HG03558 (cell line): ENCODE data around the gene TEP1.
"Not testable (repeated sequence)": the region's sequence is repeated elsewhere in the genome, so short reads cannot be mapped to it uniquely, and the experiment has no call there.

ENCODE experiments used
- ATAC-seq: cut with Tn5 transposase; IDR thresholded peaks from one replicate; pipeline ENCODE4 v1.9.1; 2021; ENCODE audit warnings: moderate number of reproducible peaks; ENCODE audit not compliant: unreplicated experiment; ENCODE audit errors: extremely low read depth

The TEP1 gene

GRCh38 chr14:20397511-20397910 is 15.8 kb downstream of the TEP1 start:
- no peak for ATAC-seq

GRCh38 chr14:20391505-20391904 is 21.8 kb downstream of the TEP1 start:
- no peak for ATAC-seq

GRCh38 chr14:20388159-20388558 is 25.1 kb downstream of the TEP1 start:
- no peak for ATAC-seq

GRCh38 chr14:20387576-20387975 is 25.7 kb downstream of the TEP1 start:
- no peak for ATAC-seq

GRCh38 chr14:20386276-20386855 is 26.9 kb downstream of the TEP1 start:
- no peak for ATAC-seq

- ATAC-seq = no peak
Observed at GRCh38 chr14:20384886-20385285, 28.4 kb downstream of the TEP1 start.

GRCh38 chr14:20384321-20384720 is 29.0 kb downstream of the TEP1 start:
- no peak for ATAC-seq

- no peak for ATAC-seq
Observed at GRCh38 chr14:20383636-20384035, 29.7 kb downstream of the TEP1 start.

GRCh38 chr14:20383032-20383431 is 30.3 kb downstream of the TEP1 start:
- no peak for ATAC-seq

- no peak for ATAC-seq
Observed at GRCh38 chr14:20382526-20382925, 30.8 kb downstream of the TEP1 start.

- ATAC-seq = no peak
Observed at GRCh38 chr14:20381341-20381740, 32.0 kb downstream of the TEP1 start.

- no peak for ATAC-seq
Observed at GRCh38 chr14:20380681-20381080, 32.6 kb downstream of the TEP1 start.

GRCh38 chr14:20379743-20380142 is 33.6 kb downstream of the TEP1 start:
- ATAC-seq = no peak

- no peak for ATAC-seq
Observed at GRCh38 chr14:20377171-20377570, 36.1 kb downstream of the TEP1 start.

GRCh38 chr14:20376071-20376588 is 37.2 kb downstream of the TEP1 start:
- ATAC-seq = no peak

- no peak for ATAC-seq
Observed at GRCh38 chr14:20375471-20375870, 37.8 kb downstream of the TEP1 start.

- ATAC-seq = no peak
Observed at GRCh38 chr14:20372796-20373195, 40.5 kb downstream of the TEP1 start.

GRCh38 chr14:20365928-20366327 is 47.4 kb downstream of the TEP1 start:
- no peak for ATAC-seq

GRCh38 chr14:20358474-20358873 is 54.8 kb downstream of the TEP1 start:
- ATAC-seq = not testable (repeated sequence)

GRCh38 chr14:20356422-20356821 is 56.9 kb downstream of the TEP1 start:
- no peak for ATAC-seq

- ATAC-seq = no peak
Observed at GRCh38 chr14:20350860-20351259, 62.4 kb downstream of the TEP1 start.

- ATAC-seq = no peak
Observed at GRCh38 chr14:20350282-20350681, 63.0 kb downstream of the TEP1 start.

GRCh38 chr14:20347747-20348146 is 65.6 kb downstream of the TEP1 start:
- no peak for ATAC-seq
